ENCODE results near the gene MAGIX.

DNA sequence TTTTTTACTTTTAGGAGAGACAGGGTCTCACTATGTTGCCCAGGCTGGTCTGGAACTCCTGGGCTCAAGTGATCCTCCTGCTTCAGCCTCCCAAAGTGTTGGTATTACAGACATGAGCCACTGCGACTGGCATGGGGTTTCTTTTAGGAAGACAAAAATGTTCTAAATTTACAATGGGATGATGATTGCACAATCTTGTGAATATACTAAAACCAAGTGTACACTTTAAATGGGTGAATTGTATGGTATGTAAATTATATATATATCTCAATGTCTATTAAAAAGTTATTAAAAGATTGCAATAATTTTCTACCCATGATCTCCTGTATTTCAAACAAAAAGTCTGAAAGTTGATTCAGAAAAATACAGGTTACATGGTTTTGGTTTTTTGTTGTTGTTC is 9.1 kb upstream of the MAGIX start:
- TF ChIP-seq, protein P1, sequence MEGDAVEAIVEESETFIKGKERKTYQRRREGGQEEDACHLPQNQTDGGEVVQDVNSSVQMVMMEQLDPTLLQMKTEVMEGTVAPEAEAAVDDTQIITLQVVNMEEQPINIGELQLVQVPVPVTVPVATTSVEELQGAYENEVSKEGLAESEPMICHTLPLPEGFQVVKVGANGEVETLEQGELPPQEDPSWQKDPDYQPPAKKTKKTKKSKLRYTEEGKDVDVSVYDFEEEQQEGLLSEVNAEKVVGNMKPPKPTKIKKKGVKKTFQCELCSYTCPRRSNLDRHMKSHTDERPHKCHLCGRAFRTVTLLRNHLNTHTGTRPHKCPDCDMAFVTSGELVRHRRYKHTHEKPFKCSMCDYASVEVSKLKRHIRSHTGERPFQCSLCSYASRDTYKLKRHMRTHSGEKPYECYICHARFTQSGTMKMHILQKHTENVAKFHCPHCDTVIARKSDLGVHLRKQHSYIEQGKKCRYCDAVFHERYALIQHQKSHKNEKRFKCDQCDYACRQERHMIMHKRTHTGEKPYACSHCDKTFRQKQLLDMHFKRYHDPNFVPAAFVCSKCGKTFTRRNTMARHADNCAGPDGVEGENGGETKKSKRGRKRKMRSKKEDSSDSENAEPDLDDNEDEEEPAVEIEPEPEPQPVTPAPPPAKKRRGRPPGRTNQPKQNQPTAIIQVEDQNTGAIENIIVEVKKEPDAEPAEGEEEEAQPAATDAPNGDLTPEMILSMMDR (IDR thresholded peaks at IDR 0.05): no peak
- no peak for TF ChIP-seq POLR2A (IDR thresholded peaks at IDR 0.05)
- TF ChIP-seq POLR2AphosphoS5 (IDR thresholded peaks at IDR 0.05): no peak
